ENCODE data around the gene CDH20.

The CDH20 gene

GRCh38 chr18:61581578-61582201, 248.5 kb downstream of the CDH20 start:
- DNase-seq, result peak; percentile 45

- DNase-seq, result no peak
These were observed 249.0 kb downstream of the CDH20 start for GRCh38 chr18:61582202-61582710.

GRCh38 chr18:61583548-61583947, 250.3 kb downstream of the CDH20 start:
- no peak for DNase-seq

- no peak for DNase-seq
These were observed 254.6 kb downstream of the CDH20 start for GRCh38 chr18:61587865-61588264.

GRCh38 chr18:61589053-61589723, 256.0 kb downstream of the CDH20 start:
- DNase-seq, result no peak

GRCh38 chr18:61589724-61590065, 256.5 kb downstream of the CDH20 start:
- no peak for DNase-seq

GRCh38 chr18:61591253-61591652, 258.0 kb downstream of the CDH20 start:
- DNase-seq, result no peak

GRCh38 chr18:61595615-61596251, 262.5 kb downstream of the CDH20 start:
- no peak for DNase-seq

GRCh38 chr18:61596296-61596695, 263.1 kb downstream of the CDH20 start:
- no peak for DNase-seq

- DNase-seq, result no peak
These were observed 264.1 kb downstream of the CDH20 start for GRCh38 chr18:61597316-61597715.

- DNase-seq, result no peak
These were observed 267.2 kb downstream of the CDH20 start for GRCh38 chr18:61600422-61600821.

GRCh38 chr18:61602836-61603235, 269.6 kb downstream of the CDH20 start:
- no peak for DNase-seq
